Left hindlimb (tissue), 1 donor: ENCODE data around the gene RHOH.

Experiments
- DNase-seq: peaks from one replicate; pipeline ENCODE4 v3.0.0-alpha.2; 2018

RHOH gene

DNA sequence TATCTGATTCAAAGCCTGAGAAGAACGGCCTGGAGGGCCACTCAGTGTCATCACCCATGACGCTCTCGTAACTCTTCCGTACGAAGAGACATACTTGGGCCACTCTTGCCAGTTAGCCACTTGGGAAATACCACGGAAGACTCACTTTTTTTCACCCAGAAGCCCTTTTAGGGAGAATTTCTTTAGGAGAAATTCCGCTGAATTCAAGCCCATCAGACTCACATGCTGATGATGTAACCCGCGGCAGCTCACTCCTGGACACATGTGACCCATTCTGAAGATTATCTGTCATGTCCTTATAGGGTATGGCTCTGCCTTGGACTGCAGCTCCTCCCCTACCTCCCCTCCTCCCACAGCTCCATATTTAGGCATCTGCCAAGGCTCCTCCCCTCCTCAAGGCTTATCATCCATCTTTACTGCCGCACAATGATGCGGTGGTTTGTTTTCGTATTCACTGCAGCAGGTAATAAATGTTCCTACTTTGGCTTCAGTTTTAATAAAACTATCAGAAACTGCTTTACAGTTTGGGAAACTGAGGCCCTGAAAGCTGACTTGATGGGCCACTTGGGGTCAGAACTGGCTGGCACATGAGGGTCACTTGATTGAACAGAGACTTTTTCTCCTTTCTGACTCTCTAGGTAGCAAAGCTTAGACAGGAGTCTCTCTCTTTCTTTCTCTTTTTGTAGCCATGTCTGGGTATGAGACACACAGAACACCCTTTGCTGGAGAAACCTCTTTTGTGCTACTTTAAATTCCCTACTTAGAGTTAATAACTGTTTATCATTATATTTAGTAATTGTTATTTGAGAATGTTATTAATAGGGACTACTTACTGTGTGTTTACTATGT, 42.1 kb downstream of the RHOH start:
- no peak for DNase-seq

DNA sequence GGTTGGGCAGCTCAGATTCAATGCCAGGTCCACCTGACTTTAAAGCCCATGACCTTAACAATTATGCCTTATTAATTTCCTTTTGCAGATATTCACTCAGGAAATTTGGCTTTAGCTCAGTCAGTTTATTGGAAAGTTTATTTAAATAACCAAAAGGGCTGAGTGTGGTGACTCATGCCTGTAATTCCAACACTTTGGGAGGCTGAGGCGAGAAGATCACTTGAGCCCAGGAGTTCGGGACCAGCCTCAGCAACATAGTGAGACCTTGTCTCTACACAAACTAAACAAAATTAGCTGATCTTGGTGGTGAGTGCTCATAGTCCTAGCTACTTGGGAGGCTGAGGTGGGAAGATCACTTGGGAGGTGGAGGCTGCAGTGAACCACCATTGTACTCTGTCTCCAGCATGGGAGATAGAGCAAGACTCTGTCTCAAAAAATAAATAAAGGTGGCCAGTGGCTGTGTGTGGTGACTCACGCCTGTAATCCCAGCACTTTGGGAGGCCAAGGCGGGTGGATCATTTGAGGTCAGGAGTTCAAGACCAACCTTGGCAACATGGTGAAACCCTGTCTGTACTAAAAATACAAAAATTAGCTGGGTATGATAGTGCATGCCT, 43.3 kb downstream of the RHOH start:
- no peak for DNase-seq

DNA sequence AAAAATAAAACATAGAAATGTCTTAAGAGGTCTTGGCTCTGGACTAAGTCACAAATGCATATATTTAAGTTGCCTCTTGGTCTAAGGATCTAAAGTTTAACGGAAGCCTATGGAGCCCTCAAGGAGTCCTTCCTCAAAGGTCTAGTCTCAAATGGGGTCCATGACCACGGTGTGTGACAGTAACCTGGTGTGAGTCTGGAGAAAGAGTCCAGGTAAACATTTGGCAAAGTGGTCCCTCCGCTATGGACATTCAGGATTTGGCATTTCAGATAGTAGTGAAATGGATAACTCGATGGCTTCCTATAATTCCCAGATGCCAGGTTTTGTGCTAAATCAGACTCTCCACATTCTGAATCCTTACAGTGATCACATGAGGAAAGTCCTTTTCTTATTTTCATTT, 44.2 kb downstream of the RHOH start:
- no peak for DNase-seq

DNA sequence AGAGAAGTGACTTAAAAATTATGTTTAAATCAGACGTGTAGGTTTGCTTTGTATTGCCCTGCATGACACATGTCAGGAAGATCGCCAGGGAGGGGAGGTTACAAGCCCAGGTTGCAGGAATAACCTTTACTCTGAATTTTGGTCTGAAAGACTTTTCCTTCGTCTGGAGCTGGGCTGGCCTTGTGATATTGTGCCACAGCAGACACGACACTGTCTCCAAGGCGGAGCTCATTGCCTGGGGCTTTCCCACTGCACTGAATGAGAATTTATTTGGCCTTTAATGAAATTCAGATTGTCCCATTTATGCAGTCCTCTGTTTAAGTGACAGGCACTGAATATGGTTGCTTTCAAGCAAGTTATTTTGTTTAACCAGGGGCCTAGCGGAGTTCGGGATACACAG, 45.1 kb downstream of the RHOH start:
- no peak for DNase-seq

DNA sequence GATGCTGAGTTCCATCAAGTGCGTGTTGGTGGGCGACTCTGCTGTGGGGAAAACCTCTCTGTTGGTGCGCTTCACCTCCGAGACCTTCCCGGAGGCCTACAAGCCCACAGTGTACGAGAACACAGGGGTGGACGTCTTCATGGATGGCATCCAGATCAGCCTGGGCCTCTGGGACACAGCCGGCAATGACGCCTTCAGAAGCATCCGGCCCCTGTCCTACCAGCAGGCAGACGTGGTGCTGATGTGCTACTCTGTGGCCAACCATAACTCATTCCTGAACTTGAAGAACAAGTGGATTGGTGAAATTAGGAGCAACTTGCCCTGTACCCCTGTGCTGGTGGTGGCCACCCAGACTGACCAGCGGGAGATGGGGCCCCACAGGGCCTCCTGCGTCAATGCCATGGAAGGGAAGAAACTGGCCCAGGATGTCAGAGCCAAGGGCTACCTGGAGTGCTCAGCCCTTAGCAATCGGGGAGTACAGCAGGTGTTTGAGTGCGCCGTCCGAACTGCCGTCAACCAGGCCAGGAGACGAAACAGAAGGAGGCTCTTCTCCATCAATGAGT, 46.6 kb downstream of the RHOH start:
- no peak for DNase-seq

DNA sequence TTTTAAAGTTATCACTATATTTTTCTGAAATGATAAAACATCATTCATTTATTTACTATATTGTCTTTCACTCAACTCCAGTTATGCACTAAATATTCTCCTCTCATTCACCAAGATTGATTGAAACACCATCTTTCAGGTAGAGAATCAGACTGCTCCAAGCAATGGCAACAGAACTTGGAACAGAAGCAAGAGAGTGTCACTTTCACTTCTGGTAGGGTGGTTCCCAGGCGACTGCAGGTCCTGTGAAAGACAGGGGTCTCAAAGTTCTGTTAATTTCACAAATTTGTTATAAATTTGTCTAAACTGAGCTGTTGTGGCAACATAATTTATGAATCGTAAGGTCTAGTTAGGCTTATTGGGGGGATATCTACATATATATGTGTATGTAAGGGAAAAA, 47.8 kb downstream of the RHOH start:
- DNase-seq = no peak

DNA sequence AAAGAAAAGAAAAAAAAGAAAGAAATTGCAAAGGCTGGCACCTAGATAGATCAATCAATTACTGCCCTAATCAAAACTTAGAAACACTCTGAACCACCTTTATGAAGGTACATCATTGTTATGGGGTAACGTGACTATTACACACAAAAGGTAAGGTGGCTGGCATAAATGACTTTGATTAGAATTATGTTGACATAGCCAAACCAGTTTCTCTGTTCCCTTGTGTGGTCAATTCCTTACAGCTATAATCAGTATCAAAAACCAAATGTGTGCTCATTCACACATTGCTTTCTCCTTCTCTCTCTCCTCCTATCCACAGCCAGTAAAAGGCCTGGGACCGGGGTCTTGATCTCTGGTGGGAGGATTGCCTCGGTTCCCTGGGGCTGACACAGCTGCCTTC, 48.7 kb downstream of the RHOH start:
- no peak for DNase-seq

DNA sequence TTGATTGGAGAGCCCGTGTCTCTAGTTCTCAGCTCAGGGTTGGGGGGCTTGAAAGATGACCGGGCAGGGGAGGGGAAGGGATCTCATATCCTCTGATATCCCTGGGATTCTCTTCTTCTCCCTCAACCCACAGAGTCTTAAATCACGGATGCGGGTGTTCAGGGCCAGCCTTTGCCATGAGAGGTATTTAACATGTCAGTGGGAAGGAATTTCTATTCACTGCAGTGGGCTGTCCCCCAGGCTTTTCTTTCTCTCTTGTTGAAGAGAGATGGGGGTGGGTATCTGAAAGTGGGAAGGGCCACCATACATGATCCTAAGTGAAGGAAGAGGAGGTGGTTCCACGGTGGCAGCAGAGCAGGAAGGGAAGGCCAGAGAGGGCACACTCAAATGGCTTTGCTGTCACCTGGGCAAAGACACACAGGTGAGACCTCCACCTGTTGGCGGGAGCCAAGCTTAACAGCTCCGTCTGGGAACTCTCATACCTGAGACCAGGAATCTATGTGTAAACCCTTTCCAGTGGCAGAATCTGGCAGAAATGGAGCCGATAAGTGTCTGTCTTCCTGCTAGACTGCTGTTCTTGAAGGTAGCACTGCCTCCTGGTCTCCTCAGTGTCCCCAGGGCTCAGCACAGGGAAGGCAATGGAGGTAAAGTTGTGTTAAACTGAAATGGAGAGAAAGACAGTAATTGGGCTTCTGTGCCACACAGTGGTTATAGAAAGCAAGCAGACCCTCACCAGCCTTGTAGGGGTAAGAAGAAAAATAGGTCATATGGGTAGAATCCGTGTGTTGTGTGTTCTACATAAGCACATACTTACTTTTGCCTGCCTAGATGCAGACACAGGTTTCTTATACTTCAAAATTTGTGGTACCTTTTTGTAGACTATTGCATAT, 49.4 kb downstream of the RHOH start:
- no peak for DNase-seq

DNA sequence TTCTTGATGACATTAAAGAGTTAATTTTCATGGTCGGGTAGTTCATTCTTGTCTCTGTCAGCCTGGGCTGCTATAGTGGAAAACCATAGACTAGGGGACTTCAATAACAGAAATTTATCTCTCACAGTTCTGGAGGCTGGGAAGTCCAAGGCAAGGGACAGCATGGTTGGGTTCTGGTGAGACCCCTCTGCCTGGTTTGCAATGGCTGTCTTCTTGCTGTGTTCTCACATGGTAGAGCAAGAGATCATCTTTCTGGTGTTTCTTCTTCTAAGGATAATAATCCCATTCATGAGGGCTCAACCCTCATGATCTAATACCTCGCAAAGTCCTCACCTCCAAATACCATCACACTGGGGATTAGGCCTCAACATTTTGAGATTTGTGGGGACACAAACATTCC, 50.1 kb downstream of the RHOH start:
- DNase-seq = no peak

DNA sequence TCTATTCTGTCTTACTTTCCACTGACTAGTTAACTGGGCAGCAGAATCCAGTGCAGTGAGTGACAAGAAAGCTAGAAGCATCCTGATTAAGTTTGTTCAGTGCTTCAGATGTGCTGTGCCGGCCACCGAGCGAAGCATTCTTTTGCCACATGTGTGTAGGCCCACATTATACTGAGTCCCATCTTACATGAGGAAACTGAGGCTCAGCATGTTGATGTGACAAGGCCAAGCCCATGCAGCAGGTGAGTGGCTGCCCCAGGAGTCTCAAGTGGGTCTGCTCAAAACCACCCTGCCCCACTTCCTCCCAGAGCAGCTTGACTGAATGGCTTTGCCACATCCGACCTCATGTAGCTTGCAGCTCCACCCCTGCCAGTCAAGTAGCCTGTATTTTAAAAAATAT, 50.5 kb downstream of the RHOH start:
- no peak for DNase-seq

DNA sequence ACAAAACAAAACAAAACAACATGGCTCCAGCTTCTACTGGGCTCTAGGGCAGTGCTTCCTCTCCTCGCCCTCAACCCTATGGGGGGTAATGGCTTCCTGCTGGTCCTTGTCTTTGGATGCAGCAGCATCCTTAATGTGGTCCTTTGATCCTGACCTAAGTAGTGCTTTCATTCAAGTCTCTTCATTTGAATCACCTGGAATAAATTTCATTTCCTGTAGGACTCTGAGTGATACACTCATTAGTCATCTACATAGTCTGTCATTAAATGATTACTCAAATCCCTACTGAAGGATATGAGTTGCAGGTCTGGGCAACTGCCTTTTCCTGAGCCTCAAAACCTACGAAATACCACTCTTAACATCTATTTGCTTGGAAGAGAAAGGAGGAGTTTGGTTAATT, 54.5 kb downstream of the RHOH start:
- no peak for DNase-seq

DNA sequence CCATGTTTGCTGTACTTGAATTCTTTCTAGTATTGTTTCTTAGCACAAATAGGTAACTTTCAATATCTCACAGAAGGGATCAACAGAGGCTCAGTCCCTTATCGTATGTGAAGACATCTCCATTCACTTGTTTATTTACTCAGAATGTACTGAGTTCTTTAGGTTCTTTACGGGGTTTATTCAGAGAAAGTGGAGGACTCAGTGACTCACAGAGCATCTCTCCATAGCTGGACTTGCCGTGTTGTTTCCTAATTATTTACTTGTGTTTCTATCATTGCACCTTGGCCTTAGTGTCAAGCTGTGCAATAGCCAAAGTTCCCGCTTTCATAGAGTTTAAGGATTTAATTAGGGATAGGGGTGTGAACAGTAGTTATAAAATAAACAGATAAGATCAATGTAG, 57.1 kb downstream of the RHOH start:
- DNase-seq = no peak

DNA sequence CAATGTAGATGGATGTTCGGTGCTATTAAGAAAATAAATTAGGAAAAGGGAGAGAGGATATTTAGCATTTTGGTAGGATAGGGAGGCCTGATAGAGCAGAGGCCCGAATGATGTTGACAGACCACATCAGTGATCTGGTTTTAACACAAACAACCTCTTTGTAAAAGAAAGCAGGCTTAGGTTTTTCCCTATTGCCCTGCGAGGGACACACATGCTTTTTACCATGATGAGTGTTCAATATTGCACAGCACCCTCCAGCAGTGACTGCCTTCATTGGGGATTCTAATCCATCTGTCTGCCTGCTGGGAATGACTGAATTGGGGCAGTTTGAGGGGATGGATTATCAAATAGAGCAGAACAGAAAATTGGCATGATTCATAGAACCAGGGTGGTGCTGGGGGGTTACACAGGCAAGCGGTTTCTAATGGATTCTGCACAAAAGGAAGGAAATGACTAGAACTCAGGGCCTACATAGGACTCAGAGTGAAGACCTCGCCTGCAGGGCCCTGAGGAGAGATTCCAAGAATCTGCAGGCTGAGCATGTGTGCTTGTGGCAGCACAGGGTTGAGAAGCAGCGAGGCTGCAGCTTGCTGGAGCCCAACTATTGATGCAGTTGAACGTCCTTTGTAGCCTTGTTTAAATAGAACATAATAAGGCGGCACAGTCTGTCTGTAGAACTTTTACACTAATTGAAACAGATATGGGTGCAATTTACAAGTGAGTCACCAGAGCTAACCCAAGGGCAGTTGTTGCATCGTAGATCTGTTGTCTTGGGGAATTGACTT, 58.0 kb downstream of the RHOH start:
- DNase-seq = no peak

DNA sequence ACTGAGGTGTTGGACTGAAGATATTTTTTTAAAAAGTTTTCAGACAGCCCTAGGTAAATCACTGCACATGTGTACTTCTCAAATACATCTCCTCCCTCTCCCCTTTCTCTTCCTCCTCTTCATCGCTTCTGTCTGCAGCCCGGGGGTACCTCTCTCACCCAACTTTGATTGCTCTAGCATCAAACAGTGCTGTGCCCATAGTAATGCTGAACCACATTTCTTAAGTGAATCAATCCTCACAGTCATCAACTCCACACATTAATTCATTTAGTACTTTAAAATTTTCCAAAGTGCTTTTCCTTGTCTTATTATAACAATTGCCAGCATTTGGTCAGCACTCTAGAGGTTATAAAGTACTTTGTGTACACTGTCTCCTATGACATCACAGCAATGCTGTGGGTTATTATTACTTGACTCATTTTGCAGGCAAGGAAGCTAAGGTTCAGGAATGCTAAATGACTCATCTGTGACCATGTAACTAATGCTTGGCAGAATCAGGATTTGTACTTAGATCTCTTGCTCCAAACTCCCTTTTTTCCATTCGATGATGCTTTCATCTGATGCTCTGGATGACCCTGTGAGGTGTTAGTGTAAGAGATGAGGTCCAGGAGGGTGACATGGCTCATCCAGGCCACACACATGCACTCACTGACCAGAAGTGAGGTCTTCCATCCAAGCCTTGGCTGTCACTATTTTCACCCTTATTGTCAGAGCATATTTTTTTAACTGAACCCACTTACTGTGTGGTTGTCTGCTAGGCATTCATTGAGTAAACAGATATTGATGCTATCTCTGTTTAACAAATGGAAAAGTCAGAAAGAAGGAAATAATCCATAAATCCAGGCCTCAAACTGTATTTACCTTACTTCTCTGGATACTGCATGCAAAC, 58.8 kb downstream of the RHOH start:
- no peak for DNase-seq

DNA sequence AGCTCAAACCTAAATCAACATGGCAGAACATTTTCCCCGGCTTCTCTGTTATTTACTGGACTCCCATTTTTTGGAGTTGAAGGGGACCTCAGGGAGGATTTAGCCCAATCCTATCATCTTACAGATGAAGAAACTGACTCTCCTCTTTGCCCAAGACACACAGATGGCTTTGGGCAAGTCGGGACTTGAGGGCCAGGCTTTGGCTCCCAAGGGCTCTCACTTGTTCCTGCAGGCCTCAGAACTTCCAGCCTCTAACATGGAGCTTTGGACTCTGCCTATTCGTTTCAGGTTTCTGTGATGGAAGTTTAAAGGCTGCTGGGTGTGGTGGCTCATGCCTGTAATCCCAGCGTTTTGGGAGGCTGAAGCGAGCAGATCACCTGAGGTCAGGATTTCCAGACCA, 59.5 kb downstream of the RHOH start:
- DNase-seq = no peak

DNA sequence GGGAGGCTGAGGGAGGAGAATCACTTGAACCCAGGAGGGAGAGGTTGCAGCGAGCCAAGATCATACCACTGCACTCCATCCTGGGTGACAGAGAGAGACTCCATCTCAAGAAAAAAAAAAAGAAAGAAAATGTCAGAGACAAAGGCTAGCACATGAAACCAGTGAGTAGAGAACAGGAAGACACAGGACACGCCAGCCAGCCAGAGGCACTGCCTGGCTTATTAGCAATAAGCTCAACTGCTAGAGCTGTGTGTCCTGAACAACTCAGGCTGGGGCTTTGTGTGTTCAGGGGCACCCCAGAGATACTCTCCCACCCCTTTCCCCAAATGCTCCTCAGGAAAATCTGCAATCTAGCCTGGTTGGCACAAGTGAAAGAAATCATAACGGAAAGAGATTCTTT, 60.0 kb downstream of the RHOH start:
- DNase-seq = no peak

DNA sequence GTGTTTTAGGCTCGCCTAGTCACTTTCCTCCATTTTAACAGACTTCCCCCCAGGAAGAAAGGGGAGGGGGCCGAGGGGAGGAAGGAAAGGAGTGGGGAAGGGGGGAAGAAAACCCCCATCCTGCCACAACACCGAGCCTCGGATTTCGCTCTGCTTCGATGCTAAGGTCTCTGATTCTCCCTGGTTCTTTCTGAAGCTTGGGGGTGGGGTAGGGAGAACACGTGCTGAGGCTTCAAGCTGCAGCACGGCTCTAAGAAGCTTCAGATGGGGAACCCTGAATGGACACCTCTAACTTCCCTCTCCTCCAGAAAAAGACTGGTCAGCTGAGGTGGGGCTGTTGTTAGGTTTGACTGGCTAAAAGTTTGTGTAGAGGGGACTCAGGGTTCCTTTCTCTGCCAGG, 61.8 kb downstream of the RHOH start:
- DNase-seq = no peak

DNA sequence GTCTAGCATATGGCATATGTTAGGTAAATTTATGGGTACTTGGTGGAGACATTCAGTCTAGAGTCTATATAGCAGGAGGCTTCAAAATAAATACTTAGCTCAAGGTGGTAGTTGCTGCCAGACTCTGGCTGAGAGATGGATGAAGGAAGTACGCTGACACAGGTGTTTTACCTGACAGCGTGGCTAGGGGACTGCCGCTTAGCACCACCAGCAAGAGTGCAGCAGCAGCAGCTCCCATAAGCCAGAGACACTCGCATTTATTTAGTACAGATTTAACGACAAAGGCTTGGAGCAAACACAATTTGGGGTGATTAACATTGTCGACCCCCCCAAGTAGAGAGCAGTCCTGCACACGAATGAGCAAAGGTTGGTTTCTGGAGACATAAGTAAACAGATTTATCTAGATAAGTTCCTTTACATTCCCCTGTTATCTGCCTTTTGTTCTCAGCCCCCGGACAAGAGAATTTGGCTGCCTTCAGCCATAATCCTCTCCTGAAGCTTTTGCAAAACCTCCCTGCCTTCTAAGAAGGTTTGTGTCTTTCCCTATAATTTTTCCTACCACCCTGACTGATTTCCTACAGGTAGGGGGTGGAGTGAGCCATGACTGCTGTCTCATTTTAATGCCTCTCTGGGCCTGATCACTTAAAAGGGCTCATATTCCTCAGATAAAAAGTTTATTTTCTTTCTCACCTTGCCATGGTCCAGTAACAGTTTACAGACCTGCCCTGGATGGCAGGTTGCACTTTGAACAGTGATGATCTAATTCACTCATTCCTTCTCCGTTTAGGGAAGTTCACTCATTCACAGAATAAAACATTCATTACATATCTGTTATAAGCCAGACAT, 64.6 kb downstream of the RHOH start:
- DNase-seq = no peak

DNA sequence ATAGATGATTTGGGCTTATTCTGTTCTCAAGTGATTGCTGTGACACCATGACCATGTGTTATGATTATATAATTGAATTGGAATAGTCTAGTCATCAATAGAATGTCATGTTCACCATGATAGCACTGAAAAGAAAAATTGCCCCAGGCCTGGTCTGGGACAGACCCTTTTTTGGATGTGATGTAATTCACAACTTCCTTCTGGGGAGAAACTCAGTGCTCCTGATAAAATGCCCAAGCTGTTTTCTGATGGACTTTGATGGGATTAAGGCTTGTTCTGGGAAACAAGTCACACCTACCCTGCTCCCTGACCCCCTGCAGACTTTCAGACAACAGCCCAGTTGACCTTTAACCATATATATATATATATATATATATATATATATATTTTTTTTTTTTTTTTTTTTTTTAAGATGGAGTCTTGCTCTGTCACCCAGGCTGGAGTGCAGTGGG, 65.3 kb downstream of the RHOH start:
- DNase-seq = no peak

DNA sequence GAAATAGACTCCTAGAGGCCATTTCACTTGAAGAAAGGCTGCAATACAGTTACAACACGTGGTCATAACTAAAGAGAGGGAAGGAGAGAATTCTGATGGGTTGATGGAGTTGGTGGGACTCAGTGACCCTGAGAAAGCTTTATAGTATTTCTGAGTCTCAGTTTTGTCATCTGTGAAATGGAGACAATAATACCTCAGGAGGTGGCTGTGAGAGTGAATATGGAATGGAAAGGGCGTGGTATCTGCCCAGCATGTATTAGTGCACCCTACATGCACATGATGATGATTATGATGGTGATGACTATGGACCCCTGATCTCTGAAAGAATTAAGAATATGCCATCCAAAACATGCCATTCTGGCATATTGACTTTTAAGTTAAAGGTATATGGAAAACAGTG, 66.0 kb downstream of the RHOH start:
- no peak for DNase-seq
